DOHH2 (cell line): ENCODE measurements around the gene IFI27L2.

Experiments
- H3F3A ChIP-seq: fragments of 200-600 bp; sonication (generic), shearing (Covaris generic); 2 replicates; pipeline ENCODE4 v1.6.0; 2016; ENCODE audit warnings: antibody characterized with exemption, mild to moderate bottlenecking; ENCODE audit not compliant: control insufficient read depth, insufficient read depth
- H3K27ac ChIP-seq: fragments of 200-600 bp; sonication (generic); 2 replicates; pipeline ENCODE4 v1.5.1; 2014; ENCODE audit warnings: low read depth, mild to moderate bottlenecking, low read length, moderate library complexity
- H3K27me3 ChIP-seq: fragments of 200-600 bp; sonication (generic); 2 replicates; pipeline ENCODE4 v1.6.1; 2014; ENCODE audit warnings: mild to moderate bottlenecking, low read length, mixed read lengths; ENCODE audit not compliant: control insufficient read depth
- H3K36me3 ChIP-seq: fragments of 200-600 bp; sonication (generic); 2 replicates; pipeline ENCODE4 v1.6.1; 2014; ENCODE audit warnings: mild to moderate bottlenecking, low read length, moderate library complexity, mixed read lengths; ENCODE audit not compliant: control insufficient read depth
- H3K4me1 ChIP-seq: fragments of 200-600 bp; sonication (generic); 2 replicates; pipeline ENCODE4 v1.6.1; 2014; ENCODE audit warnings: mild to moderate bottlenecking, low read length, mixed read lengths; ENCODE audit not compliant: control insufficient read depth
- H3K4me2 ChIP-seq: fragments of 200-600 bp; sonication (generic); 2 replicates; pipeline ENCODE4 v1.6.0; 2014; ENCODE audit warnings: mild to moderate bottlenecking, low read length, moderate library complexity
- H3K4me3 ChIP-seq: fragments of 200-600 bp; sonication (generic); 2 replicates; pipeline ENCODE4 v1.5.1; 2014; ENCODE audit warnings: mild to moderate bottlenecking, low read length, mixed read lengths
- H3K79me2 ChIP-seq: fragments of 200-600 bp; sonication (generic); 2 replicates; pipeline ENCODE4 v1.6.1; 2014; ENCODE audit warnings: mild to moderate bottlenecking, low read length, mixed read lengths; ENCODE audit not compliant: control insufficient read depth
- H3K9me2 ChIP-seq: fragments of 200-600 bp; sonication (generic); replicated peaks from 2 replicates; pipeline ENCODE4 v1.6.1; 2014; ENCODE audit warnings: mild to moderate bottlenecking, low read length, mixed read lengths; ENCODE audit not compliant: control insufficient read depth
- H3K9me3 ChIP-seq: fragments of 200-600 bp; sonication (generic); 2 replicates; pipeline ENCODE4 v1.6.1; 2014; ENCODE audit warnings: antibody characterized with exemption, low read length, mixed read lengths; ENCODE audit not compliant: control insufficient read depth, insufficient read depth
- H4K20me1 ChIP-seq: fragments of 200-600 bp; sonication (generic); 2 replicates; pipeline ENCODE4 v1.6.0; 2014; ENCODE audit warnings: low read depth, mild to moderate bottlenecking, antibody characterized with exemption, low read length, moderate library complexity; ENCODE audit not compliant: control insufficient read depth, insufficient read depth
- CTCF ChIP-seq: fragments of 200-600 bp; sonication (generic); IDR thresholded peaks from one replicate; pipeline ENCODE4 v1.5.1; 2014; ENCODE audit warnings: antibody characterized with exemption, mild to moderate bottlenecking, low read depth, low read length; ENCODE audit not compliant: poor library complexity, severe bottlenecking
- EZH2phosphoT487 ChIP-seq: fragments of 200-600 bp; sonication (generic); IDR thresholded peaks from 2 replicates; pipeline ENCODE4 v1.6.1; 2017; ENCODE audit warnings: borderline replicate concordance, mild to moderate bottlenecking, antibody characterized with exemption, low read length, moderate library complexity, mixed read lengths

Gene IFI27L2

GRCh38 chr14:94143711-94144110, 14.3 kb upstream of the IFI27L2 start:
- H3K9me2 ChIP-seq: no peaks in the 10 kb centered on the region
- H3K4me2 ChIP-seq: no peak overlapping the region
- H3K4me1 ChIP-seq: peaks cover 13% of the 10 kb centered on the region
- no peaks in the 10 kb centered on the region for H3K27me3 ChIP-seq
- TF ChIP-seq EZH2phosphoT487: no peak
- TF ChIP-seq CTCF: no peak
- no peaks in the 10 kb centered on the region for H3F3A ChIP-seq
- H3K27ac ChIP-seq: no peak overlapping the region
- H3K36me3 ChIP-seq: no peaks in the 10 kb centered on the region
- H3K9me3 ChIP-seq: no peaks in the 10 kb centered on the region
- no peaks in the 10 kb centered on the region for H4K20me1 ChIP-seq
- no peak overlapping the region for H3K4me3 ChIP-seq
- no peaks in the 10 kb centered on the region for H3K79me2 ChIP-seq

- no peak overlapping the region for H3K4me3 ChIP-seq
- no peak overlapping the region for H3K27ac ChIP-seq
- peaks cover 13% of the 10 kb centered on the region for H3K4me1 ChIP-seq
- H3K9me2 ChIP-seq: no peaks in the 10 kb centered on the region
- no peak overlapping the region for H3K4me2 ChIP-seq
- no peaks in the 10 kb centered on the region for H3K79me2 ChIP-seq
- no peaks in the 10 kb centered on the region for H3K27me3 ChIP-seq
- TF ChIP-seq EZH2phosphoT487 (no peak), CTCF (peak; percentile 30)
- H3F3A ChIP-seq: no peaks in the 10 kb centered on the region
- H3K9me3 ChIP-seq: no peaks in the 10 kb centered on the region
- no peaks in the 10 kb centered on the region for H3K36me3 ChIP-seq
- no peaks in the 10 kb centered on the region for H4K20me1 ChIP-seq
These were observed 13.8 kb upstream of the IFI27L2 start for GRCh38 chr14:94143239-94143638.

- Histone ChIP-seq H4K20me1 (no peaks in the 10 kb centered on the region), H3K36me3 (no peaks in the 10 kb centered on the region), H3K4me3 (no peak overlapping the region), H3K4me1 (peaks cover 13% of the 10 kb centered on the region), H3K27ac (no peak overlapping the region), H3K27me3 (no peaks in the 10 kb centered on the region), H3K4me2 (no peak overlapping the region), H3K79me2 (no peaks in the 10 kb centered on the region), H3K9me2 (no peaks in the 10 kb centered on the region), H3F3A (no peaks in the 10 kb centered on the region), H3K9me3 (no peaks in the 10 kb centered on the region)
- TF ChIP-seq CTCF: no peak
- TF ChIP-seq EZH2phosphoT487: no peak
These were observed 13.4 kb upstream of the IFI27L2 start for GRCh38 chr14:94142836-94143235.

- TF ChIP-seq EZH2phosphoT487 (no peak), CTCF (no peak)
- Histone ChIP-seq H3K9me2 (no peaks in the 10 kb centered on the region), H3K36me3 (no peaks in the 10 kb centered on the region), H3K4me2 (no peak overlapping the region), H3K79me2 (no peaks in the 10 kb centered on the region), H4K20me1 (no peaks in the 10 kb centered on the region), H3K9me3 (no peaks in the 10 kb centered on the region), H3F3A (no peaks in the 10 kb centered on the region), H3K4me3 (no peak overlapping the region), H3K27ac (no peak overlapping the region), H3K4me1 (peaks cover 13% of the 10 kb centered on the region), H3K27me3 (no peaks in the 10 kb centered on the region)
These were observed 12.8 kb upstream of the IFI27L2 start for GRCh38 chr14:94142247-94142646.
